ENCODE data around the gene FANCE. TPM values are rescaled to one million over a fixed set of nuclear protein-coding genes. Genes with fewer than 3 reads are reported as not detected.
A peak's percentile ranks its signal among the peaks of the same experiment; 100 is the strongest.

The FANCE gene
- total RNA-seq, 1 experiment from 2014 or later: 16.1 TPM

- Histone ChIP-seq H3K9me3 (ENCODE audit: control insufficient read depth in 1 of 2, insufficient read depth in 1 of 2, low read depth in 1 of 2, low read length in 2 of 2) (no peaks in the 10 kb centered on the region), H3K36me3 (ENCODE audit: control insufficient read depth in 1 of 2, insufficient read depth in 2 of 2, low read length in 2 of 2) (peaks cover 15 to 40% of the 10 kb centered on the region in 2 experiments; a peak in 3 of 4 replicates), H3K4me1 (ENCODE audit: control insufficient read depth in 1 of 2, insufficient read depth in 2 of 2, low read length in 2 of 2) (peaks cover 11 to 24% of the 10 kb centered on the region in 2 experiments; a peak in 3 of 4 replicates), H4K20me1 (ENCODE audit: insufficient read depth) (peaks cover 36% of the 10 kb centered on the region; the same call in 1 of the 2 replicates), H2AFZ (ENCODE audit: low read depth, low read length, poor library complexity, severe bottlenecking) (no peak overlapping the region), H3K9ac (ENCODE audit: low read length) (no peak overlapping the region), H3K4me2 (ENCODE audit: low read length) (no peak overlapping the region), H3K79me2 (ENCODE audit: insufficient read depth, low read length) (peaks cover 41% of the 10 kb centered on the region), H3K27me3 (ENCODE audit: insufficient read depth, low read length) (no peaks in the 10 kb centered on the region), H3K27ac (ENCODE audit: low read depth, low read length) (peak overlapping the region; percentile 46), H3K4me3 (replicated peaks in 1 of 2; ENCODE audit: low read depth in 1 of 2, low read length in 2 of 2) (no peak overlapping the region), H3K9me2 (ENCODE audit: insufficient read depth) (no peaks in the 10 kb centered on the region)
- ChIA-PET CTCF (interaction anchor here (0.9 to 1.6 kb wide), 3 partner anchors 11 to 263 kb away, joined by 3 to 5 read pairs (median 3); no protein-coding TSS in a partner anchor), RAD21 (ENCODE audit: low non-redundant PET in 1 of 2, low total read pairs in 2 of 2, uncharacterized antibody in 2 of 2, unreplicated experiment in 2 of 2) (interaction anchor here in 1 of 2 experiments (1.3 kb wide), 1 partner anchor 24 kb away, joined by 3 read pairs; no protein-coding TSS in a partner anchor), POLR2A (interaction anchor here (0.6 to 4.1 kb wide), 4 partner anchors 13 to 309 kb away, joined by 4 to 48 read pairs (median 4); no protein-coding TSS in a partner anchor)
- DNase-seq (ENCODE audit: low read depth, low spot score) (no peak), ATAC-seq (peak; percentile 5)
- TF ChIP-seq TCF7L2 (IDR thresholded peaks at IDR 0.05; ENCODE audit: borderline replicate concordance, extremely low read depth, insufficient read depth, insufficient read length) (no peak), POLR2A (IDR thresholded peaks at IDR 0.05; ENCODE audit: borderline replicate concordance, extremely low read depth, insufficient read depth, insufficient read length) (no peak), POLR2AphosphoS5 (IDR thresholded peaks at IDR 0.05; ENCODE audit: low read depth, low read length) (peak; percentile 1; the same call in 1 of the 2 replicates)
- TF ChIP-seq, protein P1, sequence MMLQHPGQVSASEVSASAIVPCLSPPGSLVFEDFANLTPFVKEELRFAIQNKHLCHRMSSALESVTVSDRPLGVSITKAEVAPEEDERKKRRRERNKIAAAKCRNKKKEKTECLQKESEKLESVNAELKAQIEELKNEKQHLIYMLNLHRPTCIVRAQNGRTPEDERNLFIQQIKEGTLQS (IDR thresholded peaks at IDR 0.05): no peak
- intact Hi-C loops (cut with micrococcal nuclease): no loop called here
- BruUV-seq (replicated peaks): no TSS peak
These were observed 21.1 kb downstream of the FANCE start for GRCh38 chr6:35473075-35473849.

DNA sequence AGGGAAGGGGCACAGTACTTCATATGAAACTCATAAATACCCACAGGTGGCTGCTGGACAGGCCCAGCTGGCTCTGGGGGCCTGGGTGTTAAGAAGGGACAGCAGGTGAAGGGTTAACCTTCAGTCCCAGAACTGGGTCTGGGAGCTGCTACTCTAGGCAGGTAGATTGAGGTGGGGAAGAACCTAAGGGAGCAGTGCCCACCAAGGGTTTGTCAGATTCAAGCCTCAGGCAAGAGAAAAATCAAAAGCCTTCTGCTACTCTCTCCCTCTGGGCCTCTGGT is 21.7 kb downstream of the FANCE start:
- intact Hi-C loops (cut with micrococcal nuclease): no loop called here
- H3K36me3 ChIP-seq (ENCODE audit: control insufficient read depth in 1 of 2, insufficient read depth in 2 of 2, low read length in 2 of 2): peaks cover 16 to 36% of the 10 kb centered on the region in 2 experiments; a peak in 3 of 4 replicates
- CTCF ChIA-PET: interaction anchor here (0.9 to 1.6 kb wide), 3 partner anchors 11 to 263 kb away, joined by 3 to 5 read pairs (median 3); no protein-coding TSS in a partner anchor
- H3K9me2 ChIP-seq (ENCODE audit: insufficient read depth): no peaks in the 10 kb centered on the region
- peaks cover 11 to 24% of the 10 kb centered on the region in 2 experiments; a peak in 3 of 4 replicates for H3K4me1 ChIP-seq (ENCODE audit: control insufficient read depth in 1 of 2, insufficient read depth in 2 of 2, low read length in 2 of 2)
- RAD21 ChIA-PET (ENCODE audit: low non-redundant PET in 1 of 2, low total read pairs in 2 of 2, uncharacterized antibody in 2 of 2, unreplicated experiment in 2 of 2): interaction anchor here in 1 of 2 experiments (1.3 kb wide), 1 partner anchor 24 kb away, joined by 3 read pairs; no protein-coding TSS in a partner anchor
- no peak overlapping the region for H3K4me2 ChIP-seq (ENCODE audit: low read length)
- H3K27me3 ChIP-seq (ENCODE audit: insufficient read depth, low read length): no peaks in the 10 kb centered on the region
- H3K9ac ChIP-seq (ENCODE audit: low read length): no peak overlapping the region
- DNase-seq (ENCODE audit: low read depth, low spot score) (no peak), ATAC-seq (peak; percentile 14; the same call in 1 of the 2 replicates)
- H3K27ac ChIP-seq (ENCODE audit: low read depth, low read length): peak overlapping the region; percentile 46
- POLR2A ChIA-PET: interaction anchor here (0.6 to 4.1 kb wide), 3 partner anchors 12 to 309 kb away, joined by 4 to 48 read pairs (median 4); no protein-coding TSS in a partner anchor
- peaks cover 35% of the 10 kb centered on the region for H3K79me2 ChIP-seq (ENCODE audit: insufficient read depth, low read length)
- peaks cover 36% of the 10 kb centered on the region; the same call in 1 of the 2 replicates for H4K20me1 ChIP-seq (ENCODE audit: insufficient read depth)
- TF ChIP-seq CTCF (IDR thresholded peaks at IDR 0.05 in 2 of 3, conservative IDR thresholded peaks at IDR 0.05 in 1 of 3; ENCODE audit: borderline replicate concordance in 1 of 3, insufficient read depth in 1 of 3, low read depth in 2 of 3, low read length in 2 of 3) (no peak), TCF7L2 (IDR thresholded peaks at IDR 0.05; ENCODE audit: borderline replicate concordance, extremely low read depth, insufficient read depth, insufficient read length) (no peak), SP1 (IDR thresholded peaks at IDR 0.05; ENCODE audit: low read depth) (no peak), EGR1 (IDR thresholded peaks at IDR 0.05; ENCODE audit: low read depth) (no peak), FOSL1 (IDR thresholded peaks at IDR 0.05; ENCODE audit: low read depth) (no peak)
- TF ChIP-seq, protein P2, sequence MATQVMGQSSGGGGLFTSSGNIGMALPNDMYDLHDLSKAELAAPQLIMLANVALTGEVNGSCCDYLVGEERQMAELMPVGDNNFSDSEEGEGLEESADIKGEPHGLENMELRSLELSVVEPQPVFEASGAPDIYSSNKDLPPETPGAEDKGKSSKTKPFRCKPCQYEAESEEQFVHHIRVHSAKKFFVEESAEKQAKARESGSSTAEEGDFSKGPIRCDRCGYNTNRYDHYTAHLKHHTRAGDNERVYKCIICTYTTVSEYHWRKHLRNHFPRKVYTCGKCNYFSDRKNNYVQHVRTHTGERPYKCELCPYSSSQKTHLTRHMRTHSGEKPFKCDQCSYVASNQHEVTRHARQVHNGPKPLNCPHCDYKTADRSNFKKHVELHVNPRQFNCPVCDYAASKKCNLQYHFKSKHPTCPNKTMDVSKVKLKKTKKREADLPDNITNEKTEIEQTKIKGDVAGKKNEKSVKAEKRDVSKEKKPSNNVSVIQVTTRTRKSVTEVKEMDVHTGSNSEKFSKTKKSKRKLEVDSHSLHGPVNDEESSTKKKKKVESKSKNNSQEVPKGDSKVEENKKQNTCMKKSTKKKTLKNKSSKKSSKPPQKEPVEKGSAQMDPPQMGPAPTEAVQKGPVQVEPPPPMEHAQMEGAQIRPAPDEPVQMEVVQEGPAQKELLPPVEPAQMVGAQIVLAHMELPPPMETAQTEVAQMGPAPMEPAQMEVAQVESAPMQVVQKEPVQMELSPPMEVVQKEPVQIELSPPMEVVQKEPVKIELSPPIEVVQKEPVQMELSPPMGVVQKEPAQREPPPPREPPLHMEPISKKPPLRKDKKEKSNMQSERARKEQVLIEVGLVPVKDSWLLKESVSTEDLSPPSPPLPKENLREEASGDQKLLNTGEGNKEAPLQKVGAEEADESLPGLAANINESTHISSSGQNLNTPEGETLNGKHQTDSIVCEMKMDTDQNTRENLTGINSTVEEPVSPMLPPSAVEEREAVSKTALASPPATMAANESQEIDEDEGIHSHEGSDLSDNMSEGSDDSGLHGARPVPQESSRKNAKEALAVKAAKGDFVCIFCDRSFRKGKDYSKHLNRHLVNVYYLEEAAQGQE (IDR thresholded peaks at IDR 0.05; ENCODE audit: low read depth): no peak
- TF ChIP-seq, protein P1 (IDR thresholded peaks at IDR 0.05): no peak
- no peak overlapping the region for H3K4me3 ChIP-seq (replicated peaks in 1 of 2; ENCODE audit: low read depth in 1 of 2, low read length in 2 of 2)
- H2AFZ ChIP-seq (ENCODE audit: low read depth, low read length, poor library complexity, severe bottlenecking): no peak overlapping the region
- no peaks in the 10 kb centered on the region for H3K9me3 ChIP-seq (ENCODE audit: control insufficient read depth in 1 of 2, insufficient read depth in 1 of 2, low read depth in 1 of 2, low read length in 2 of 2)
- no TSS peak for BruUV-seq (replicated peaks)

Measured in HCT116 (cell line).